Caco-2 (cell line): ENCODE measurements around the gene SF3B3. TPM values are rescaled to one million over a fixed set of nuclear protein-coding genes. Genes with fewer than 3 reads are reported as not detected.

Experiments
- BruUV-seq: library from RNA; stranded (reverse); fragments of 400-500 nt; replicated peaks from 2 replicates; lab custom pipeline; 2021; lab: Mats Ljungman, UMichigan
- CTCF ChIA-PET: fragments of 300-600 bp; sonication (Branson Sonifier 250); formaldehyde crosslinking; loops from one replicate; lab custom pipeline; 2022; ENCODE audit warnings: antibody characterized with exemption; lab: Charles Lee
- POLR2A ChIA-PET: fragments of 300-600 bp; sonication (Branson Sonifier 250); formaldehyde crosslinking; loops from one replicate; lab custom pipeline; 2022; ENCODE audit warnings: antibody characterized with exemption; lab: Charles Lee
- DNase-seq, 2 experiments: peaks; one replicate each; pipeline versions ENCODE4 v3.0.0 to v3.0.0-alpha.2; 2020 to 2022
- H3K27me3 ChIP-seq: replicated peaks from 2 replicates; pipeline ENCODE4 v1.6.0; 2011; ENCODE audit warnings: low read length; ENCODE audit not compliant: control insufficient read depth, insufficient read depth
- H3K36me3 ChIP-seq: 2 replicates; pipeline ENCODE4 v1.5.1; 2011; ENCODE audit warnings: low read length; ENCODE audit not compliant: control insufficient read depth, insufficient read depth
- H3K4me1 ChIP-seq: fragments of 250-450 bp; sonication (Bioruptor Pico); 2 replicates; pipeline ENCODE4 v1.5.1; 2020; ENCODE audit warnings: mild to moderate bottlenecking
- H3K4me3 ChIP-seq: 2 replicates; pipeline ENCODE4 v1.5.1; 2011; ENCODE audit warnings: low read depth, mild to moderate bottlenecking, control low read depth, low read length
- H3K9me3 ChIP-seq: fragments of 250-450 bp; sonication (Bioruptor Pico); 2 replicates; pipeline ENCODE4 v1.5.1; 2020; ENCODE audit warnings: mild to moderate bottlenecking, moderate library complexity
- H3K27ac Mint-ChIP-seq: one replicate; pipeline ENCODE4 v1.8.0; 2022; ENCODE audit warnings: mixed read lengths; ENCODE audit not compliant: unreplicated experiment
- H3K27me3 Mint-ChIP-seq: one replicate; pipeline ENCODE4 v1.8.0; 2022; ENCODE audit warnings: mixed read lengths; ENCODE audit not compliant: insufficient read depth, unreplicated experiment
- H3K36me3 Mint-ChIP-seq: one replicate; pipeline ENCODE4 v1.8.0; 2022; ENCODE audit warnings: mild to moderate bottlenecking, mixed read lengths; ENCODE audit not compliant: insufficient read depth, unreplicated experiment
- H3K4me1 Mint-ChIP-seq: one replicate; pipeline ENCODE4 v1.8.0; 2022; ENCODE audit warnings: low read depth, mixed read lengths; ENCODE audit not compliant: unreplicated experiment
- H3K4me3 Mint-ChIP-seq: one replicate; pipeline ENCODE4 v1.8.0; 2022; ENCODE audit warnings: mild to moderate bottlenecking, moderate library complexity, mixed read lengths; ENCODE audit not compliant: unreplicated experiment
- H3K9me3 Mint-ChIP-seq: one replicate; pipeline ENCODE4 v1.8.0; 2022; ENCODE audit warnings: mixed read lengths; ENCODE audit not compliant: unreplicated experiment
- CTCF ChIP-seq, 2 experiments: fragments of 200-600 bp in 1 of 2; IDR thresholded peaks; 1 replicate in 1 of 2; 2 replicates in 1 of 2; pipeline versions ENCODE4 v1.5.1 to v1.8.0; 2011 to 2022; ENCODE audit warnings: antibody characterized with exemption in 1 of 2, control low read depth in 1 of 2, inconsistent platforms in 1 of 2, low read depth in 1 of 2, low read length in 1 of 2, mild to moderate bottlenecking in 1 of 2, moderate library complexity in 1 of 2; ENCODE audit not compliant: insufficient read depth in 1 of 2, severe bottlenecking in 1 of 2, unreplicated experiment in 1 of 2
- intact Hi-C: fragments of 100-400 bp; cut with micrococcal nuclease; formaldehyde crosslinking; loops from one replicate; pipeline ENCODE4 v1.10.0; 2022; ENCODE audit not compliant: unreplicated experiment
- total RNA-seq: library from RNA; stranded (reverse); gene quantifications from 2 replicates; pipeline ENCODE4 v1.2.3, GENCODE V29; 2022

The SF3B3 gene
- total RNA-seq, 1 experiment from 2014 or later, result 387 TPM

GRCh38 chr16:70611224-70611598, 87.6 kb downstream of the SF3B3 start:
- no peak for DNase-seq
- H3K4me3 ChIP-seq, result no peak overlapping the region
- ChIA-PET POLR2A (no interaction called here), CTCF (no interaction called here)
- no peaks in the 10 kb centered on the region for H3K36me3 Mint-ChIP-seq
- H3K4me3 Mint-ChIP-seq, result no peak overlapping the region
- peaks cover 10% of the 10 kb centered on the region for H3K4me1 Mint-ChIP-seq
- TF ChIP-seq CTCF (IDR thresholded peaks at IDR 0.05; ENCODE audit: insufficient read depth in 1 of 2, low read depth in 1 of 2, low read length in 1 of 2, severe bottlenecking in 1 of 2, unreplicated experiment in 1 of 2), result no peak
- intact Hi-C loops, result no loop called here
- no peaks in the 10 kb centered on the region for H3K27me3 Mint-ChIP-seq
- no peak overlapping the region for H3K27ac Mint-ChIP-seq
- no peaks in the 10 kb centered on the region for H3K36me3 ChIP-seq
- no TSS peak for BruUV-seq
- no peaks in the 10 kb centered on the region for H3K9me3 ChIP-seq
- no peaks in the 10 kb centered on the region for H3K27me3 ChIP-seq
- peaks cover 21% of the 10 kb centered on the region for H3K4me1 ChIP-seq
- no peaks in the 10 kb centered on the region for H3K9me3 Mint-ChIP-seq

GRCh38 chr16:70611785-70612303, 88.2 kb downstream of the SF3B3 start:
- BruUV-seq, result no TSS peak
- Histone ChIP-seq H3K27me3 (no peaks in the 10 kb centered on the region), H3K4me1 (peaks cover 21% of the 10 kb centered on the region), H3K4me3 (no peak overlapping the region), H3K9me3 (no peaks in the 10 kb centered on the region), H3K36me3 (no peaks in the 10 kb centered on the region)
- DNase-seq, result no peak
- intact Hi-C loops, result no loop called here
- Mint-ChIP-seq H3K27me3 (no peaks in the 10 kb centered on the region), H3K36me3 (no peaks in the 10 kb centered on the region), H3K4me1 (peaks cover 15% of the 10 kb centered on the region), H3K27ac (no peak overlapping the region), H3K9me3 (no peaks in the 10 kb centered on the region), H3K4me3 (no peak overlapping the region)
- CTCF ChIA-PET, result interaction anchor here (0.6 kb wide), 1 partner anchor 361 kb away, joined by 3 read pairs; no protein-coding TSS in a partner anchor
- no peak for TF ChIP-seq CTCF (IDR thresholded peaks at IDR 0.05; ENCODE audit: insufficient read depth in 1 of 2, low read depth in 1 of 2, low read length in 1 of 2, severe bottlenecking in 1 of 2, unreplicated experiment in 1 of 2)
- POLR2A ChIA-PET, result no interaction called here

GRCh38 chr16:70612931-70613330, 89.3 kb downstream of the SF3B3 start:
- H3K9me3 ChIP-seq, result no peaks in the 10 kb centered on the region
- DNase-seq, result no peak
- ChIA-PET CTCF (no interaction called here), POLR2A (no interaction called here)
- no peaks in the 10 kb centered on the region for H3K27me3 ChIP-seq
- peaks cover 22% of the 10 kb centered on the region for H3K4me1 Mint-ChIP-seq
- TF ChIP-seq CTCF (IDR thresholded peaks at IDR 0.05; ENCODE audit: insufficient read depth in 1 of 2, low read depth in 1 of 2, low read length in 1 of 2, severe bottlenecking in 1 of 2, unreplicated experiment in 1 of 2), result no peak
- H3K9me3 Mint-ChIP-seq, result no peaks in the 10 kb centered on the region
- no peak overlapping the region for H3K27ac Mint-ChIP-seq
- H3K4me3 ChIP-seq, result no peak overlapping the region
- BruUV-seq, result no TSS peak
- no peaks in the 10 kb centered on the region for H3K36me3 ChIP-seq
- H3K27me3 Mint-ChIP-seq, result no peaks in the 10 kb centered on the region
- no peaks in the 10 kb centered on the region for H3K36me3 Mint-ChIP-seq
- peaks cover 21% of the 10 kb centered on the region for H3K4me1 ChIP-seq
- intact Hi-C loops, result no loop called here
- H3K4me3 Mint-ChIP-seq, result no peak overlapping the region
